Endothelial cell of hepatic sinusoid (primary cell): ENCODE data around the gene COX6A1.
"Not testable (repeated sequence)": the region's sequence is repeated elsewhere in the genome, so short reads cannot be mapped to it uniquely, and the experiment has no call there.

ENCODE experiments used
- in situ Hi-C: cut with HindIII; loops from 2 replicates; pipeline ENCODE4 v1.10.0; 2017; ENCODE audit warnings: low sequenced_read_pairs

The COX6A1 gene

GRCh38 chr12:120422892-120423456 is 14.9 kb upstream of the COX6A1 start:
- in situ Hi-C loops: loop anchor here (5.0 kb wide), 2 partner anchors 51 to 76 kb away; no protein-coding TSS in a partner anchor

- in situ Hi-C loops: no loop called here
Observed at GRCh38 chr12:120425797-120426196, 12.1 kb upstream of the COX6A1 start.

- in situ Hi-C loops: no loop called here
Observed at GRCh38 chr12:120428597-120429229, 9.2 kb upstream of the COX6A1 start.

DNA sequence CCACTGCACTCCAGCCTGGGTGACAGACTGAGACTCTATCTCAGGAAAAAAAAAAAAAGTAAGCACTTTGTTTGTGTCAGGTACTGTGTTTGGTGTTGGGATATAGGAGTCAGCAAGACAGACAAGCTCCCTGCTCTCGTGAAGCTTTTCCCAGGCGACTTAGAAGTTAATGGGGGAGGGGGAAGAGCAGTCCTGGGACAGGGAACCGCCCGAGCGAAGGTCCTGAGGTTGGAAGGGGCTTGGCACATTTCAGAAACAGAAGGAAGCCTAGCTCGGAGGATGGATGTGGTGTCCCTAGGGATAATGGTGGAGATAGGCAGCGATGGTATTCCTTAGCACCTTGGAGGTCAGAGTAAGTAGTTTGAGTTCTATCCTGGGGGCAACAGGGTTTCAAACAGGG is 8.5 kb upstream of the COX6A1 start:
- in situ Hi-C loops: no loop called here

DNA sequence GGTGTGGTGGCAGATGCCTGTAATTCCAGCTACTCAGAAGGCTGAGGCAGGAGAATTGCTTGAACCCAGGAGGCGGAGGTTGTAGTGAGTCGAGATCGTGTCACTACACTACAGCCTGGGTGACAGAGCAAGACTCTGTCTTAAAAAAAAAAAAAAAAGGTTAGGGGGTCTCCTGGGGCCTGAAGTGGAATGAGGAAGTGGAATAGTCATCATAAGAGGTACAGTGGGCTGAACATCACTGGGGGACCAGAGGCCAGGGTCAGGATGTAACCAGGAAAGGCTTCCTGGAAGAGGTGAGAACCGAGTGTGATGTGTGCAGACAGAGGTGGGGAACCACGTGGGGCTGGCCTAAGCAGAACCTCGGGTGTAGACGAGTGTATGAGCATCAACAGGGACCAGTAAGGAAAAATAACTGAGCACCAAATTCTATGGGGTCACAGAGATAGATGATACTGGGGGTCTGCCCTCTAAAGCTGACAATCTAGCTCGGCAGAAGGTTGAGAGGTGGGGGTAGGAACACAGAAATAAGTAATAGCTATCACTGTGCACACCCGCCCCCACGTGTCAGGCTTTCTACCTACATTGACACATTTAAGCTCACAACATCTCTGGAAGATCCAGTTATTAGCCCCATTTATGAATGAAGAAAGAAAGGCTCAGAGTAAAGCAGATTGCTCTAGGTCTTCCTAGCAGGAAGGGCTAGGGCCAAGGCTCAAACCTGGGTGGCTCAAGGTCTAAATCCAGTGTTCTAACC is 5.0 kb upstream of the COX6A1 start:
- in situ Hi-C loops: no loop called here

GRCh38 chr12:120438495-120439198 is 734 bp downstream of the COX6A1 start:
- in situ Hi-C loops: no loop called here

- in situ Hi-C loops: no loop called here
Observed at GRCh38 chr12:120439646-120440247, 1.8 kb downstream of the COX6A1 start.

DNA sequence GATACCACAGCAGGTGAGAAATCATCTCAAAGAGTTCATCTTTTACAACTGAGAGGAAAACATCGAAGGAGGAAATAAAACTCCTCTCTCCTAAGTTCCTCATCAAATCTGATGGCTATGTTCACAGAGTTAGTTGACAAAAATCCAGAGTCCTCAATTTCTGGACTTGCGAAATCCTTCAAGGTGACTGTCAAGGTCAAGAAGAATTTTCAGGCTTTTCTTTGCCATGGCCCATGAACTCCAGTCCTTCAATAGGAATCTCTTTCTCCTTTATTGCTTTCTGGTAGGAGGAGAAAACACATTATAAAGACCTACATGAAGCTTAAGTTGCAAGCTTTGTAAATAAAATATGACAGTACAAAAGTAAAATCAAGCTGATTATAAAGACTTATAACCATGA is 6.8 kb downstream of the COX6A1 start:
- in situ Hi-C loops: no loop called here

DNA sequence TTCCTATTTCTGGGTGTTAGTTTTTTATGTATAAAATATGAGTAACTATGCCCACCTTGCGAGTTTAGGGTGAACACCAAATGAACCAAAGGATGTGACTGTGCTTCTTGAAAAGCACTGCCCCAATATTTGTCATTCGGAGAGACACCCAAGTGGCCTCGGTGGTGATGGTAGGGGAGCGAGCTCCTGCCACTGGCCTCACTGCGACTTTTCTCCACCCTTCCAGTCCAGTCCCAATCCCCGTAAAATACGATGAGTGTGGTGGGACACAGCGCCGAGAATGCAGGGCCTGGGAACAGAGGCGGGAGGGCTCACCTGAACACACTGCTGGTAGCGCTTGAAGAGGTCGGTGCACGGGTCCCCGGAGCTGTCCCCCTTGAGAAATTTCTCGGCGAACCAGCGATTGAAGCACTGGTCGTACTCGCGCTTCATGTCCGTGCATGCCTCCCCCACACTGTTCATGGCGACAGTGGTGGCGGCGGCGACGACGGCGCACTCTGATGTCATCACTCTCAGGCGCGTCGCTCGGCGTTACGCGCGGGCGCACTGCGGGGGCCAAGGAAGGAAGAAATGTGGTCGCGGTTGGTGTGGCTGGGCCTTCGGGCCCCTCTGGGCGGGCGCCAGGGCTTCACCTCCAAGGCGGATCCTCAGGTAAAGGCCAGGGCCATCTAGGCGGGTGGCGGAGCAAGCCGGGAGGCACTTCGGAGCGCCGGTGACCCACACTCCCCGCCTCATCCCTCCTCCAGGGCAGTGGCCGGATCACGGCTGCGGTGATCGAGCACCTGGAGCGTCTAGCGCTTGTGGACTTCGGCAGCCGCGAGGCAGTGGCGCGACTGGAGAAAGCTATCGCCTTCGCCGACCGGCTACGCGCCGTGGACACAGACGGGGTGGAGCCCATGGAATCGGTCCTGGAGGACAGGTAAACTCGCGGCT is 8.3 kb downstream of the COX6A1 start, which contains the start of the genes GATC and TRIAP1:
GATC (plus strand) TSS at position 534 of the 933 bp plus-strand sequence; CDS start at position 571, 37 bp downstream.
TRIAP1 (minus strand) TSS at position 474 of the 933 bp plus-strand sequence; CDS start at position 462, 12 bp downstream.
- in situ Hi-C loops: no loop called here

GRCh38 chr12:120446844-120447178 is 8.9 kb downstream of the COX6A1 start:
- in situ Hi-C loops: not testable (repeated sequence)

DNA sequence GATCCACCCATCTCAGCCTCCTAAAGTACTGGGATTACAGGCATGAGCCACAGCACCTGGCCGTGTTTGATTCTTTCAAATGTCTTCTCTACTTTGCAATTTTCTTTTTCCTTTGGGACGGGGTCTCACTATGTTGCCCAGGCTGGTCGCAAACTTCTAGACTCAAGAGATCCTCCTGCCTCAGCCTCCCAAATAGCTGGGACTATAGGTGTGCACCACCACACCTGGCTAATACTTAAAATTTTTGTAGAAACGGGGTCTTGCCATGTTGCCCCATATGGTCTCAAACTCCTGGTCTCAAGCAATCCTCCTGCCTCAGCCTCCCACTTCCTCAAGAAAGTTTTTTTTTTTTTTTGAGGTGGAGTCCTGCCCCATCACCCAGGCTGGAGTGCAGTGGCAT is 10.1 kb downstream of the COX6A1 start:
- in situ Hi-C loops: no loop called here

- in situ Hi-C loops: not testable (repeated sequence)
Observed at GRCh38 chr12:120452524-120452923, 14.6 kb downstream of the COX6A1 start.

DNA sequence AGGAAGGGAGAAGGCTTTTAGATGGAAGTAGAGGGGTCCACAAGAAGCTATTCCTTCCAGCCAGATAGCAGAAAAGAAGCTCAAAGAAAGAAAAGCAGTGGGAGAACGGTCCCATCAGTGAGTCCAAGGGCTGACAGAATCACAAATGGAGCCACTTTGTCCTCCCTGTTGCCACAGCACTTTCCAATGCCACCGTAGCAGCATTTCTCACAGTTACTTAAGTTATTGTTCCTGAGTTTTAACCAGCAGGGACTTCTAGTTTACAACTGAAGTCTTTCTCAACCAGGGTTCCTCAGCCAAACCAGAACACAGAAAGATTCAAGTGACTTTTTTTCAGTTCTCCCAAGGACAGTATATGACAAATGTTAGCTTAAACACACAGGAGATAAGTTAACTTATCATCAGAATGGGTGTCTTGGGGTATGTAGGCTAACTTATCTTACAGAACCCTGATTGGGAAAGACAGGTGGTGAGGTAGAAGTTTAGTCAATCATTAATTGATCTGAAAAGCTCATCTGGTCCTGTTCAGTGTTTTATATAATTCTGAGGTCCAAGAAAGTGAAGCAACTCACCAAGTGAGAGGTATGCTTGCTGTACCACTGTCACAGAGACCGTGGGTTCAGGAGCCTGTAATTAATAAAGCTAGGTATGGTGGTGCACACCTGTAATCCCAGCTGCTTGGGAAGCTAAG is 15.3 kb downstream of the COX6A1 start:
- in situ Hi-C loops: no loop called here

DNA sequence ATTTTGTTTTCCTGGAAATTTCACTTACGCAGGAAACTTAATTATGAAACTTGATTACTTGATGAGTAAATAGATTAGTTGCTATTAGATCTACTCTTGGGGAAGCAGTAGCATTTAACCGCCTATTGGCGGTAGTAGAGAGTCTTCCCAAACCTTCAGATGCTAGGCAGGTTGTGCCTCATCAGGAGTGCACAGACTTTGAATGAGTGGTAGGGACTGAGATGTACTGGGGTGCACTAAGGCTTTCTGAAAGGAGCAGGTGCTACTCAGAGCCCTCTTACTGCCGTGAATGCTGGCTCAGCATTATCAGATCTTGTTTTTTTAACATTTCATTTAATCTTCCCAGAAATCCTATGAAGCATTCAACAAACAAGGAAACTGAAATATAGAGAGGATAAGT is 16.1 kb downstream of the COX6A1 start:
- in situ Hi-C loops: no loop called here

- in situ Hi-C loops: no loop called here
Observed at GRCh38 chr12:120455302-120455701, 17.4 kb downstream of the COX6A1 start.

DNA sequence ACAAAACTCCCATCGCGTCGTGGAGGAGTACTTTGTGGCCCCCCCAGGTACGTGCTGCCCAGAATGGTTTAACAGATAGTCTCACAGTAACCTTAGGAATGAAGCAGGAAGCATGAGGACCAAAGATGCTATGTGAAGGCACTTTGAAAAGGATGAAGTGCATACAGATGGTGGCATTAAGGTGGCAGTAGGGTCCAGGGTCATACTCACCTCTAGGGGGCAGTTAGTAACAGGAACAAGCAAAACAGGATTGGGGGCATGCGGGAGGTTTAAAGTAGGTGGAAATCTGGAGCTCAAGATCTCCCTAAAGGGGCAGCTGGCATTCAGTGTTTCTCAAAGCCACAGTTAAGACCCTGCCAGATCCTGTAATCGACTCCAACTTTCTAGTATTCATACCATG is 19.2 kb downstream of the COX6A1 start:
- in situ Hi-C loops: no loop called here

DNA sequence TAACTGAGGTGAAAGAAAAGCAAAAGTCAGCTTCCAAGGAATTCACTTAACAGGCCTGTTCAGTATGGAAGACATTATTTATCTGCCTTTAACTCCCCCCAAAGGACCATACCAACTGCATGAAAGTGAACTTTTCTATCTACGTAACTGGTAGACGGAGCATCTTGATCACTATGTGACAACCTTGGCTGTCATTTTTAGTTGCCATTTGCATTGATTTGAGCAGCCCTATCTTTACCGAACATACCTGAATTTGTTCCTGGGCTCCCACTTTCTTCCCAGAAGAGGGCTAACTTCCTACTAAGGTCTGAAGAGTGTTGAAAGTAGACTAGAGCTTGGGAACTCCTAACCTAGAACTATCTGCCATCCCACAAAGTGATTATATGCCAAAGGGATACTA is 22.2 kb downstream of the COX6A1 start:
- in situ Hi-C loops: no loop called here

DNA sequence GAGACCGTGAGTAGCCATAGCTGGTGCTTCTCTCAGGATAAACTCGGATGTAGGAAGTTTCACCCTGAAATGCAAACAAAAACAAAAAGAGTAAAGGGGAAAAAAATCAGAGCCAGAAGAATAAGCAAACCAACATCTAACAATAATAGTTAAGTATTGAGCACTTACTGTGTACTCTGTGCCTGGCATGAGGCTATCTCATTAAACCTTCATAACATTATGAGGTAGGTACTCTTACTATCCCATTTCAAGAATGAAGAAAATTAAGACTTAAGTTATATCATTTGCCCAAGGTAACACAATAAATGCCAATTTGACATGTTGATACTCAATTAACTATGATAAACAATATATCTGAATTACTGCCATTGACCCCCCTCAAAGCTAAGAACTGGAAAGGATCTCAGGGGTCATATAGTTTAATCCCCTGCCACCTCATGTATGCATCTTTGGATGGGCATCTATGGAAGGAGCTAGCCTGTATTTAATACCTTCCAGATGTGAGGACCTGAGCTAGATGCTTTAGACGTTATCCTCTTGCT is 24.3 kb downstream of the COX6A1 start:
- in situ Hi-C loops: no loop called here

- in situ Hi-C loops: no loop called here
Observed at GRCh38 chr12:120463712-120464111, 25.8 kb downstream of the COX6A1 start.
